Neural cell (in vitro differentiated cells): Measurements from ENCODE around the gene HSPBAP1. TPM values are rescaled to one million over a fixed set of nuclear protein-coding genes. Genes with fewer than 3 reads are reported as not detected.

ENCODE experiments used
- H2AFZ ChIP-seq: fragments of 200-600, 300-800 bp; sonication (generic), shearing (Covaris generic); 2 replicates; pipeline ENCODE4 v1.6.0; 2014; ENCODE audit warnings: low read depth, mild to moderate bottlenecking, antibody characterized with exemption, low read length, moderate library complexity
- H3F3A ChIP-seq: fragments of 200-600 bp; shearing (Covaris generic); 2 replicates; pipeline ENCODE4 v1.6.1; 2016; ENCODE audit warnings: mild to moderate bottlenecking, moderate library complexity, mixed read lengths, antibody characterized with exemption, low read length; ENCODE audit not compliant: insufficient read depth, poor library complexity, severe bottlenecking
- H3K27ac ChIP-seq: fragments of 200-600, 300-800 bp; sonication (generic), shearing (Covaris generic); 2 replicates; pipeline ENCODE4 v1.5.1; 2014; ENCODE audit warnings: mild to moderate bottlenecking, low read length, moderate library complexity
- H3K27me3 ChIP-seq: fragments of 300-800, 200-600 bp; sonication (generic), shearing (Covaris generic); 2 replicates; pipeline ENCODE4 v1.6.0; 2014; ENCODE audit warnings: mild to moderate bottlenecking, low read depth, low read length, moderate library complexity; ENCODE audit not compliant: insufficient read depth
- H3K36me3 ChIP-seq: fragments of 300-800, 200-600 bp; sonication (generic), shearing (Covaris generic); 2 replicates; pipeline ENCODE4 v1.5.1; 2014; ENCODE audit warnings: mild to moderate bottlenecking, antibody characterized with exemption, low read length, moderate library complexity; ENCODE audit not compliant: insufficient read depth
- H3K4me2 ChIP-seq: fragments of 300-800, 200-600 bp; sonication (generic), shearing (Covaris generic); 2 replicates; pipeline ENCODE4 v1.6.0; 2014; ENCODE audit warnings: mild to moderate bottlenecking, low read length
- H3K4me3 ChIP-seq: fragments of 300-800, 200-600 bp; sonication (generic), shearing (Covaris generic); 2 replicates; pipeline ENCODE4 v1.5.1; 2014; ENCODE audit warnings: mild to moderate bottlenecking, low read length, moderate library complexity
- H3K79me2 ChIP-seq: fragments of 200-600 bp; shearing (Covaris generic); replicated peaks from 2 replicates; pipeline ENCODE4 v1.6.0; 2014; ENCODE audit warnings: mild to moderate bottlenecking, low read length, moderate library complexity; ENCODE audit not compliant: insufficient read depth
- H3K9ac ChIP-seq: fragments of 300-800, 200-600 bp; sonication (generic), shearing (Covaris generic); 2 replicates; pipeline ENCODE4 v1.6.1; 2016; ENCODE audit warnings: mild to moderate bottlenecking, low read length, mixed read lengths
- H3K9me2 ChIP-seq: fragments of 200-600 bp; shearing (Covaris generic); 2 replicates; pipeline ENCODE4 v1.6.1; 2016; ENCODE audit warnings: mild to moderate bottlenecking, low read length, mixed read lengths; ENCODE audit not compliant: insufficient read depth
- H3K9me3 ChIP-seq: fragments of 200-600, 300-800 bp; sonication (generic), shearing (Covaris generic); 2 replicates; pipeline ENCODE4 v1.6.1; 2016; ENCODE audit warnings: mild to moderate bottlenecking, mixed run types, low read length, moderate library complexity, mixed read lengths
- H4K20me1 ChIP-seq: fragments of 200-600 bp; shearing (Covaris generic); 2 replicates; pipeline ENCODE4 v1.6.1; 2016; ENCODE audit warnings: mild to moderate bottlenecking, mixed run types; ENCODE audit not compliant: insufficient read depth
- CTCF ChIP-seq: fragments of 450-650 bp; IDR thresholded peaks from 2 replicates; pipeline ENCODE4 v1.5.1; 2014; ENCODE audit warnings: antibody characterized with exemption, mild to moderate bottlenecking, moderate library complexity; ENCODE audit not compliant: poor library complexity, severe bottlenecking
- EP300 ChIP-seq: fragments of 450-650 bp; conservative IDR thresholded peaks from 2 replicates; pipeline ENCODE4 v1.6.1; 2014; ENCODE audit warnings: antibody characterized with exemption, mild to moderate bottlenecking, moderate library complexity; ENCODE audit not compliant: poor library complexity, severe bottlenecking
- EZH2 ChIP-seq: fragments of 200-600, 300-800 bp; shearing (Covaris generic), sonication (generic); IDR thresholded peaks from 2 replicates; pipeline ENCODE4 v1.6.1; 2014; ENCODE audit warnings: antibody characterized with exemption, low read length, borderline replicate concordance, mild to moderate bottlenecking; ENCODE audit not compliant: insufficient read depth, poor library complexity, severe bottlenecking
- MXI1 ChIP-seq: fragments of 450-650 bp; conservative IDR thresholded peaks from 2 replicates; pipeline ENCODE4 v1.6.1; 2014; ENCODE audit warnings: antibody characterized with exemption, mild to moderate bottlenecking; ENCODE audit not compliant: poor library complexity, severe bottlenecking
- RAD21 ChIP-seq: fragments of 450-650 bp; conservative IDR thresholded peaks from 2 replicates; pipeline ENCODE4 v1.6.1; 2014; ENCODE audit warnings: antibody characterized with exemption, mild to moderate bottlenecking, moderate library complexity
- REST ChIP-seq: IDR thresholded peaks from 2 replicates; pipeline ENCODE4 v1.6.1; 2012; ENCODE audit warnings: borderline replicate concordance
- TAF1 ChIP-seq: IDR thresholded peaks from 2 replicates; pipeline ENCODE4 v1.6.1; 2012; ENCODE audit warnings: low read depth
- polyA plus RNA-seq: library from polyadenylated mRNA; depleted of rRNA; stranded (reverse); fragments of >200 nt; gene quantifications from 2 replicates; pipeline ENCODE4 v1.2.3, GENCODE V29; 2014

The HSPBAP1 gene
- polyA plus RNA-seq, 1 donor from 2014 or later, result 8.6 TPM

- no peaks in the 10 kb centered on the region for H3K36me3 ChIP-seq
- no peaks in the 10 kb centered on the region for H3K9me3 ChIP-seq
- H4K20me1 ChIP-seq, result no peaks in the 10 kb centered on the region
- H3K27me3 ChIP-seq, result no peaks in the 10 kb centered on the region
- no peak overlapping the region for H3K4me3 ChIP-seq
- H2AFZ ChIP-seq, result no peak overlapping the region
- TF ChIP-seq MXI1 (no peak), CTCF (no peak), REST (no peak), TAF1 (no peak), EZH2 (no peak)
- H3K9me2 ChIP-seq, result no peaks in the 10 kb centered on the region
- no peak overlapping the region for H3K9ac ChIP-seq
- H3F3A ChIP-seq, result no peaks in the 10 kb centered on the region
- H3K79me2 ChIP-seq, result peaks cover 7% of the 10 kb centered on the region
- H3K27ac ChIP-seq, result no peak overlapping the region
- no peak overlapping the region for H3K4me2 ChIP-seq
These were observed 8.7 kb upstream of the HSPBAP1 start for GRCh38 chr3:122802323-122802722.

GRCh38 chr3:122800706-122801237 is 7.1 kb upstream of the HSPBAP1 start:
- no peak for TF ChIP-seq MXI1
- no peak for TF ChIP-seq EP300
- Histone ChIP-seq H3K36me3 (no peaks in the 10 kb centered on the region), H3K4me3 (no peak overlapping the region), H3K27me3 (no peaks in the 10 kb centered on the region), H4K20me1 (no peaks in the 10 kb centered on the region), H2AFZ (no peak overlapping the region), H3F3A (no peaks in the 10 kb centered on the region), H3K9ac (no peak overlapping the region), H3K79me2 (peaks cover 22% of the 10 kb centered on the region), H3K9me2 (no peaks in the 10 kb centered on the region), H3K9me3 (no peaks in the 10 kb centered on the region), H3K4me2 (no peak overlapping the region), H3K27ac (no peak overlapping the region)

GRCh38 chr3:122800031-122800430 is 6.4 kb upstream of the HSPBAP1 start:
- TF ChIP-seq MXI1 (no peak), CTCF (no peak), RAD21 (no peak), TAF1 (no peak)
- Histone ChIP-seq H3K9me3 (no peaks in the 10 kb centered on the region), H3K36me3 (no peaks in the 10 kb centered on the region), H3F3A (no peaks in the 10 kb centered on the region), H3K4me2 (no peak overlapping the region), H3K4me3 (no peak overlapping the region), H3K27me3 (no peaks in the 10 kb centered on the region), H3K27ac (no peak overlapping the region), H3K79me2 (peaks cover 22% of the 10 kb centered on the region), H3K9ac (no peak overlapping the region), H3K9me2 (no peaks in the 10 kb centered on the region), H2AFZ (no peak overlapping the region), H4K20me1 (no peaks in the 10 kb centered on the region)
